22Rv1 (cell line): Measurements from ENCODE around the gene RAB11A.

Source experiments
- CTCF ChIP-seq: fragments of 450-650 bp; IDR thresholded peaks from 2 replicates; pipeline ENCODE4 v1.5.1; 2017; ENCODE audit warnings: mild to moderate bottlenecking
- ZFX ChIP-seq: fragments of 450-650 bp; IDR thresholded peaks from 2 replicates; pipeline ENCODE4 v1.6.1; 2017; ENCODE audit warnings: antibody characterized with exemption, borderline replicate concordance

- no peak for TF ChIP-seq CTCF
- TF ChIP-seq ZFX, result no peak
These were observed 46.0 kb downstream of the RAB11A start for GRCh38 chr15:65914981-65915925.
